ENCODE measurements around the gene FAF2.
"Not testable (repeated sequence)": the region's sequence is repeated elsewhere in the genome, so short reads cannot be mapped to it uniquely, and the experiment has no call there.

The FAF2 gene

DNA sequence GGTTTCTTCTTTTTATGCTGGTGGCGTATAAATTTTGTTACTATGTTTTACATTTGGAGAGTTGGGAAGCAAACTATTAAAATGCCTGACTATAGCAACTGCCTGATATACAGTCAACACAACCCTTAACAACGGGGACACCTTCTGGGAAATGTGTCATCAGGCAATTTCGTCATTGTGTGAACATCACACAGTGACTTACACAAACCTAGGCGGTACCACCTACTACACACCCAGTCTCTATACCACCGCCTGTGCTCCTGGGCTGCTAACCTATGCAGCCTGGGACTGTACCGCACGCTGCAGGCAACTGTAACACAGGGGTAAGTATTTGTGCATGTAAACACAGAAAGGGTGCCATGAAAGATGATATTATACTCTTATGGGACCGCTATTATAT lies 99.6 kb downstream of the FAF2 start:
- DNase-seq = peak in 1 of 5 donors; percentile 27

- no peak for DNase-seq
Observed at GRCh38 chr5:176548967-176549444, 100.8 kb downstream of the FAF2 start, which contains the start of gene CDHR2. TSS of gene CDHR2 (plus strand) at chr5:176549342. CDS start at chr5:176565353, 16,011 bp downstream.

DNA sequence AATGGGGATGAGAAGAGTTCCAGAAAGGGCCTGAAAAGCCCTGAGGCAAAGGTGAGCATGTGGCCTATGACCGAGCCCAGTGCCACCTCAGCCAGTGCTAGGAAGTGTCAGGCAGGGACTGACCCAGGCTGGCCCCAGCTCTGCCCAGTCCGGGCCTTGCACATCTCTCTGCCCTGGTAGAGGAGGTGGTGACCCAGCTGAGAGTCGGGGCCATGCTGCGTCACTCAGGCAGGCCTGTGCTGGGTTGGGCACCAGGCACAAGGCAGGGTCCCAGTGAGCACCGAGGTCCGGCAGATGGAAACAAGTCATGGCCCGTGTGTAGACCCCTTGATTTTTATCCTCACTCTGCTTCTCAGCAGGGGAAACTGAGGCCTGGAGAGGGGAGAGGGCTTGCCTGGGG lies 101.7 kb downstream of the FAF2 start:
- DNase-seq = no peak

- no peak for DNase-seq
Observed at GRCh38 chr5:176550275-176550831, 102.2 kb downstream of the FAF2 start.

GRCh38 chr5:176550937-176551336 lies 102.8 kb downstream of the FAF2 start:
- not testable (repeated sequence) for DNase-seq

- no peak for DNase-seq
Observed at GRCh38 chr5:176552332-176552869, 104.2 kb downstream of the FAF2 start.

GRCh38 chr5:176553260-176554085 lies 105.3 kb downstream of the FAF2 start:
- DNase-seq = no peak

GRCh38 chr5:176557846-176558245 lies 109.7 kb downstream of the FAF2 start:
- DNase-seq = no peak
